ENCODE measurements around the gene SPATA2. TPM values are rescaled to one million over a fixed set of nuclear protein-coding genes. Genes with fewer than 3 reads are reported as not detected.
A peak's percentile ranks its signal among the peaks of the same experiment; 100 is the strongest.
"Not testable (repeated sequence)": the region's sequence is repeated elsewhere in the genome, so short reads cannot be mapped to it uniquely, and the experiment has no call there.

Gene SPATA2
- total and polyA plus RNA-seq, 2 experiments from 2014 or later: 3.1 to 4.6 TPM

- no peaks in the 10 kb centered on the region for H3K9me2 ChIP-seq (ENCODE audit: insufficient read depth)
- WGBS, 2 experiments (ENCODE audit: low coverage in 1 of 2, low lambda C conversion rate in 2 of 2, missing lambda C conversion rate in 2 of 2): 66 to 70% methylated on average over 7 of the region's 7 CpGs
- DNase-seq: peak; percentile 74
- TF ChIP-seq EZH2 (IDR thresholded peaks at IDR 0.05; ENCODE audit: insufficient read depth, poor library complexity, severe bottlenecking) (no peak), EZH2phosphoT487 (IDR thresholded peaks at IDR 0.05; ENCODE audit: insufficient read depth, low read depth) (no peak)
- H3K4me1 ChIP-seq (ENCODE audit: insufficient read depth): peaks cover 26% of the 10 kb centered on the region
- peaks cover 25% of the 10 kb centered on the region for H3F3A ChIP-seq (ENCODE audit: insufficient read depth)
- H3K4me3 ChIP-seq: peak overlapping the region; percentile 40; the same call in 1 of the 2 replicates
- no peaks in the 10 kb centered on the region for H4K20me1 ChIP-seq (ENCODE audit: insufficient read depth)
- no peaks in the 10 kb centered on the region for H3K27me3 ChIP-seq (replicated peaks; ENCODE audit: insufficient read depth)
- H3K4me2 ChIP-seq (ENCODE audit: unreplicated experiment): peak overlapping the region; percentile 58
- peak overlapping the region; percentile 42 for H2AFZ ChIP-seq
- in situ Hi-C loops (cut with MboI): no loop called here
- H3K36me3 ChIP-seq (ENCODE audit: low read depth): no peaks in the 10 kb centered on the region
- H3K79me2 ChIP-seq (ENCODE audit: insufficient read depth): no peaks in the 10 kb centered on the region
- H3K9me3 ChIP-seq (ENCODE audit: low read depth): no peaks in the 10 kb centered on the region
- H3K9ac ChIP-seq: peak overlapping the region; percentile 72
- peak overlapping the region; percentile 90 for H3K27ac ChIP-seq
These were observed 49.8 kb downstream of the SPATA2 start for GRCh38 chr20:49865559-49865958.

- Histone ChIP-seq H3K79me2 (ENCODE audit: insufficient read depth) (no peaks in the 10 kb centered on the region), H3K9ac (no peak overlapping the region), H3K4me3 (no peak overlapping the region), H3F3A (ENCODE audit: insufficient read depth) (peaks cover 25% of the 10 kb centered on the region), H3K4me2 (ENCODE audit: unreplicated experiment) (no peak overlapping the region), H3K27ac (no peak overlapping the region), H3K36me3 (ENCODE audit: low read depth) (no peaks in the 10 kb centered on the region), H2AFZ (no peak overlapping the region), H3K4me1 (ENCODE audit: insufficient read depth) (peaks cover 26% of the 10 kb centered on the region), H3K9me2 (ENCODE audit: insufficient read depth) (no peaks in the 10 kb centered on the region), H3K9me3 (ENCODE audit: low read depth) (no peaks in the 10 kb centered on the region), H4K20me1 (ENCODE audit: insufficient read depth) (no peaks in the 10 kb centered on the region), H3K27me3 (replicated peaks; ENCODE audit: insufficient read depth) (no peaks in the 10 kb centered on the region)
- WGBS, 2 experiments (ENCODE audit: low coverage in 1 of 2, low lambda C conversion rate in 2 of 2, missing lambda C conversion rate in 2 of 2): 88 to 91% methylated on average over 6 of the region's 6 CpGs
- in situ Hi-C loops (cut with MboI): no loop called here
- no peak for DNase-seq
- TF ChIP-seq EZH2phosphoT487 (IDR thresholded peaks at IDR 0.05; ENCODE audit: insufficient read depth, low read depth) (no peak), EZH2 (IDR thresholded peaks at IDR 0.05; ENCODE audit: insufficient read depth, poor library complexity, severe bottlenecking) (no peak)
These were observed 51.7 kb downstream of the SPATA2 start for GRCh38 chr20:49863666-49864065.

- in situ Hi-C loops (cut with MboI): no loop called here
- no peaks in the 10 kb centered on the region for H3K79me2 ChIP-seq (ENCODE audit: insufficient read depth)
These were observed 52.6 kb downstream of the SPATA2 start for GRCh38 chr20:49862607-49863200.

GRCh38 chr20:49861232-49861631 lies 54.1 kb downstream of the SPATA2 start:
- H2AFZ ChIP-seq; H3K36me3 ChIP-seq (ENCODE audit: low read depth); H3K9ac ChIP-seq; DNase-seq; H3K4me3 ChIP-seq; H3K27me3 ChIP-seq (replicated peaks; ENCODE audit: insufficient read depth); H4K20me1 ChIP-seq (ENCODE audit: insufficient read depth); H3K79me2 ChIP-seq (ENCODE audit: insufficient read depth); H3K27ac ChIP-seq; H3K4me2 ChIP-seq (ENCODE audit: unreplicated experiment); H3K9me2 ChIP-seq (ENCODE audit: insufficient read depth); H3K9me3 ChIP-seq (ENCODE audit: low read depth); in situ Hi-C loops (cut with MboI): not testable (repeated sequence)
- WGBS, 2 experiments (ENCODE audit: low coverage in 1 of 2, low lambda C conversion rate in 2 of 2, missing lambda C conversion rate in 2 of 2): 98% methylated on average over 3 of the region's 3 CpGs
- peaks cover 17% of the 10 kb centered on the region for H3F3A ChIP-seq (ENCODE audit: insufficient read depth)
- H3K4me1 ChIP-seq (ENCODE audit: insufficient read depth): peaks cover 17% of the 10 kb centered on the region

More at GRCh38 chr20:49862607-49863200, 52.6 kb downstream of the SPATA2 start:
- Histone ChIP-seq H3K36me3 (ENCODE audit: low read depth) (no peaks in the 10 kb centered on the region), H3K9me3 (ENCODE audit: low read depth) (no peaks in the 10 kb centered on the region), H3K4me1 (ENCODE audit: insufficient read depth) (peaks cover 26% of the 10 kb centered on the region), H3K9me2 (ENCODE audit: insufficient read depth) (no peaks in the 10 kb centered on the region), H3K4me3 (no peak overlapping the region), H3F3A (ENCODE audit: insufficient read depth) (peaks cover 25% of the 10 kb centered on the region), H3K27me3 (replicated peaks; ENCODE audit: insufficient read depth) (no peaks in the 10 kb centered on the region), H3K27ac (no peak overlapping the region), H3K9ac (no peak overlapping the region), H4K20me1 (ENCODE audit: insufficient read depth) (no peaks in the 10 kb centered on the region), H2AFZ (no peak overlapping the region), H3K4me2 (ENCODE audit: unreplicated experiment) (no peak overlapping the region)
- TF ChIP-seq EZH2phosphoT487 (IDR thresholded peaks at IDR 0.05; ENCODE audit: insufficient read depth, low read depth): no peak
- TF ChIP-seq EZH2 (IDR thresholded peaks at IDR 0.05; ENCODE audit: insufficient read depth, poor library complexity, severe bottlenecking): no peak
- DNase-seq: no peak
- 87 to 89% methylated on average over 6 of the region's 6 CpGs for WGBS, 2 experiments (ENCODE audit: low coverage in 1 of 2, low lambda C conversion rate in 2 of 2, missing lambda C conversion rate in 2 of 2)

- no peaks in the 10 kb centered on the region for H3K36me3 ChIP-seq (ENCODE audit: low read depth)
- in situ Hi-C loops (cut with MboI): no loop called here
- H4K20me1 ChIP-seq (ENCODE audit: insufficient read depth): no peaks in the 10 kb centered on the region
- H3K9me2 ChIP-seq (ENCODE audit: insufficient read depth): no peaks in the 10 kb centered on the region
- peaks cover 2% of the 10 kb centered on the region; the same call in 1 of the 2 replicates for H3K4me1 ChIP-seq (ENCODE audit: insufficient read depth)
- H3K9ac ChIP-seq: no peak overlapping the region
- H3K4me3 ChIP-seq: no peak overlapping the region
- TF ChIP-seq EZH2 (IDR thresholded peaks at IDR 0.05; ENCODE audit: insufficient read depth, poor library complexity, severe bottlenecking) (no peak), EZH2phosphoT487 (IDR thresholded peaks at IDR 0.05; ENCODE audit: insufficient read depth, low read depth) (no peak)
- no peak for DNase-seq
- no peak overlapping the region for H2AFZ ChIP-seq
- H3K27ac ChIP-seq: no peak overlapping the region
- no peaks in the 10 kb centered on the region for H3K27me3 ChIP-seq (replicated peaks; ENCODE audit: insufficient read depth)
- H3K4me2 ChIP-seq (ENCODE audit: unreplicated experiment): no peak overlapping the region
- no peaks in the 10 kb centered on the region for H3K9me3 ChIP-seq (ENCODE audit: low read depth)
- no peaks in the 10 kb centered on the region for H3K79me2 ChIP-seq (ENCODE audit: insufficient read depth)
- peaks cover 4% of the 10 kb centered on the region; the same call in 1 of the 2 replicates for H3F3A ChIP-seq (ENCODE audit: insufficient read depth)
These were observed 55.5 kb downstream of the SPATA2 start for GRCh38 chr20:49859807-49860206.

Measured in GM23248 (cell line).